A549 (cell line): Measurements from ENCODE around the gene SERTAD1. TPM values are rescaled to one million over a fixed set of nuclear protein-coding genes. Genes with fewer than 3 reads are reported as not detected.

Experiments
- ATAC-seq, 2 experiments: fragments of 200-7000 bp in 1 of 2; fragments of >200 bp in 1 of 2; cut with Nextera tagmentation in 1 of 2; cut with Tn5 transposase in 1 of 2; 3 replicates each; pipeline versions ENCODE4 v1.8.0 to v1.9.1; 2018 to 2020; ENCODE audit warnings: mild to moderate bottlenecking in 1 of 2, moderate library complexity in 1 of 2
- CTCF ChIA-PET: fragments of 300-600 bp; sonication (Branson Sonifier 250); formaldehyde crosslinking; extraction: SDS; loops from one replicate; lab custom pipeline; 2021; ENCODE audit warnings: antibody characterized with exemption, inconsistent platforms; lab: Yijun Ruan, JAX
- POLR2A ChIA-PET: fragments of 350-600 bp; formaldehyde crosslinking; extraction: SDS; loops from one replicate; lab custom pipeline; 2021; ENCODE audit warnings: antibody characterized with exemption, inconsistent platforms; lab: Yijun Ruan, JAX
- DNase-seq, 2 experiments: peaks; one replicate each; pipeline versions ENCODE4 v3.0.0 to v3.0.0-alpha.2; 2011 to 2016; ENCODE audit warnings: low read depth in 1 of 2, low spot score in 1 of 2
- FAIRE-seq: peaks from 2 replicates; lab custom pipeline; 2011; peaks lifted over from hg19 to GRCh38; lab: Jason Lieb, UNC
- H3K27ac ChIP-seq, 2 experiments: fragments of >200 bp; sonication (Bioruptor Twin); formaldehyde crosslinking; 3 replicates each; pipeline ENCODE4 v1.5.1; 2016 to 2017
- H3K4me1 ChIP-seq: fragments of >200 bp; sonication (Bioruptor Twin); formaldehyde crosslinking; 3 replicates; pipeline ENCODE4 v1.6.1; 2016
- H3K4me2 ChIP-seq: fragments of >200 bp; sonication (Bioruptor Twin); formaldehyde crosslinking; 3 replicates; pipeline ENCODE4 v1.6.1; 2016
- H3K4me3 ChIP-seq: fragments of >200 bp; sonication (Bioruptor Twin); formaldehyde crosslinking; 3 replicates; pipeline ENCODE4 v1.5.1; 2016
- H3K9me3 ChIP-seq: fragments of >200 bp; sonication (Bioruptor Twin); formaldehyde crosslinking; 3 replicates; pipeline ENCODE4 v1.6.1; 2016
- BHLHE40 ChIP-seq: IDR thresholded peaks from 2 replicates; pipeline ENCODE4 v1.6.1; 2012; ENCODE audit warnings: low read depth, low read length, inconsistent platforms
- CBX2 ChIP-seq: fragments of 200-600 bp; sonication (generic); IDR thresholded peaks from 2 replicates; pipeline ENCODE4 v1.6.1; 2016; ENCODE audit warnings: low read depth, mild to moderate bottlenecking, borderline replicate concordance
- CBX8 ChIP-seq: fragments of 200-600 bp; sonication (generic); IDR thresholded peaks from 2 replicates; pipeline ENCODE4 v1.6.1; 2016
- CEBPB ChIP-seq, 2 experiments: fragments of >200 bp in 1 of 2; sonication (Bioruptor Twin) in 1 of 2; formaldehyde crosslinking in 1 of 2; IDR thresholded peaks; 2 replicates each; pipeline ENCODE4 v1.6.1; 2012 to 2016
- FOSB ChIP-seq: fragments of 250-450 bp; sonication (Bioruptor Pico); IDR thresholded peaks from 2 replicates; pipeline ENCODE4 v1.5.0; 2020; ENCODE audit warnings: mild to moderate bottlenecking, moderate library complexity
- FOXS1 ChIP-seq: fragments of 250-450 bp; sonication (Bioruptor Pico); IDR thresholded peaks from 2 replicates; pipeline ENCODE4 v1.5.0; 2020; ENCODE audit warnings: mild to moderate bottlenecking, moderate library complexity
- GATA3 ChIP-seq: IDR thresholded peaks from 2 replicates; pipeline ENCODE4 v1.6.1; 2012; ENCODE audit warnings: borderline replicate concordance
- HOXA7 ChIP-seq: fragments of 250-450 bp; sonication (Bioruptor Pico); IDR thresholded peaks from 2 replicates; pipeline ENCODE4 v1.5.0; 2020; ENCODE audit warnings: mild to moderate bottlenecking, moderate library complexity
- HOXB13 ChIP-seq: fragments of 250-450 bp; sonication (Bioruptor Pico); IDR thresholded peaks from 2 replicates; pipeline ENCODE4 v1.5.0; 2020; ENCODE audit warnings: low read depth, mild to moderate bottlenecking, moderate library complexity
- HOXB5 ChIP-seq: fragments of 250-450 bp; sonication (Bioruptor Pico); IDR thresholded peaks from 2 replicates; pipeline ENCODE4 v1.5.0; 2020; ENCODE audit warnings: mild to moderate bottlenecking, moderate library complexity
- KDM1A ChIP-seq: fragments of 200-600 bp; sonication (generic); IDR thresholded peaks from 2 replicates; pipeline ENCODE4 v1.6.1; 2016; ENCODE audit warnings: low read depth, mild to moderate bottlenecking
- KDM5A ChIP-seq: fragments of 200-600 bp; sonication (generic); IDR thresholded peaks from 2 replicates; pipeline ENCODE4 v1.6.1; 2016; ENCODE audit warnings: antibody characterized with exemption, mild to moderate bottlenecking
- MAX ChIP-seq: IDR thresholded peaks from 2 replicates; pipeline ENCODE4 v1.6.1; 2012
- MYC ChIP-seq: IDR thresholded peaks from 2 replicates; pipeline ENCODE4 v1.6.1; 2012; ENCODE audit warnings: mild to moderate bottlenecking, inconsistent platforms, low read length, improper control_type of control experiment, borderline replicate concordance
- NPAS2 ChIP-seq: fragments of 250-450 bp; sonication (Bioruptor Pico); IDR thresholded peaks from 2 replicates; pipeline ENCODE4 v1.8.0; 2022; ENCODE audit warnings: mild to moderate bottlenecking, moderate library complexity, borderline replicate concordance
- NR3C1 ChIP-seq: fragments of >200 bp; sonication (Bioruptor Twin); formaldehyde crosslinking; IDR thresholded peaks from 3 replicates; pipeline ENCODE4 v1.6.1; 2017
- RCOR1 ChIP-seq: fragments of 150-350 bp; IDR thresholded peaks from 2 replicates; pipeline ENCODE4 v1.6.1; 2014; ENCODE audit warnings: antibody characterized with exemption, low read length, low read depth
- SREBF2 ChIP-seq: fragments of 450-650 bp; IDR thresholded peaks from 2 replicates; pipeline ENCODE4 v1.6.1; 2014; ENCODE audit warnings: mild to moderate bottlenecking, moderate library complexity
- TFCP2L1 ChIP-seq: fragments of 250-450 bp; sonication (Bioruptor Pico); IDR thresholded peaks from 2 replicates; pipeline ENCODE4 v1.5.0; 2021; ENCODE audit warnings: mild to moderate bottlenecking
- TP53 ChIP-seq: fragments of 250-450 bp; sonication (Bioruptor Pico); IDR thresholded peaks from 2 replicates; pipeline ENCODE4 v1.5.0; 2021; ENCODE audit warnings: mild to moderate bottlenecking, moderate library complexity
- ZC3H11A ChIP-seq: fragments of 450-650 bp; IDR thresholded peaks from 2 replicates; pipeline ENCODE4 v1.6.1; 2014; ENCODE audit warnings: antibody characterized with exemption, mild to moderate bottlenecking
- ZSCAN20 ChIP-seq: fragments of 250-450 bp; sonication (Bioruptor Pico); IDR thresholded peaks from 2 replicates; pipeline ENCODE4 v1.8.0; 2022; ENCODE audit warnings: mild to moderate bottlenecking, moderate library complexity
- WGBS: methylation state at CpG from one replicate; pipeline ENCODE4 v1.1.6; 2017; ENCODE audit errors: missing lambda C conversion rate; 5-methylcytosine and 5-hydroxymethylcytosine counted together
- polyA plus RNA-seq, 4 experiments: library from polyadenylated mRNA; depleted of rRNA in 3 of 4; stranded (reverse); fragments of >200 nt; fragmentation: RNase III in 1 of 4; extraction: RNeasy Plus Mini Kit Qiagen cat#74134 plus additional on column Dnase treatment in 1 of 4; gene quantifications; 2 replicates in 3 of 4; 3 replicates in 1 of 4; pipeline ENCODE4 v1.2.3, GENCODE V29; 2011 to 2017

The SERTAD1 gene
- polyA plus RNA-seq, 2 of the 4 experiments (the other 2 are of a cell fraction) = 10.7 to 13.6 TPM

GRCh38 chr19:40420766-40421765 lies 4.7 kb downstream of the SERTAD1 start (continued):
- TF ChIP-seq BHLHE40 = peak; percentile 99
- TF ChIP-seq NR3C1 = no peak
- TF ChIP-seq CBX2 = no peak
- TF ChIP-seq SREBF2 = no peak
- TF ChIP-seq CEBPB (IDR thresholded peaks at IDR 0.05) = peak in 1 of 2 experiments; percentile 20; a peak in 1 of 4 replicates
- TF ChIP-seq KDM5A = no peak
- peak; percentile 96 for TF ChIP-seq MAX

- no peak for DNase-seq
- Histone ChIP-seq H3K9me3 (no peaks in the 10 kb centered on the region), H3K4me1 (peaks cover 34% of the 10 kb centered on the region), H3K27ac (peak overlapping the region; percentile 94 to 96), H3K4me3 (peak overlapping the region; percentile 56), H3K4me2 (peak overlapping the region; percentile 84)
- ChIA-PET CTCF (interaction anchor here (0.6 to 26.4 kb wide), 59 partner anchors 13 to 560 kb away, joined by 3 to 950 read pairs (median 4); partner anchors contain the start of genes BLVRB, C19orf47, PRX and SERTAD1), POLR2A (interaction anchor here (0.6 to 2.9 kb wide), 20 partner anchors 9 to 843 kb away, joined by 3 to 62 read pairs (median 6); partner anchors contain the start of genes BLVRB, C19orf47, PLD3 and SERTAD3)
- no peak for ATAC-seq
- FAIRE-seq = no peak
- TF ChIP-seq TFCP2L1 (CRISPR knock-in tag) = no peak
- TF ChIP-seq TP53 (CRISPR knock-in tag) = no peak
- TF ChIP-seq CBX8 = no peak
- no peak for TF ChIP-seq KDM1A
- TF ChIP-seq ZC3H11A = no peak
- TF ChIP-seq MYC = peak; percentile 36; the same call in 1 of the 2 replicates
- TF ChIP-seq HOXB5 (CRISPR knock-in tag) = no peak
- TF ChIP-seq RCOR1 = 0 out of 2 replicates have a peak, but pooled peaks have one; percentile 32
- 53% methylated on average over 14 of the region's 14 CpGs for WGBS
Measured at GRCh38 chr19:40420451-40420765, 5.4 kb downstream of the SERTAD1 start.

GRCh38 chr19:40419780-40420179 lies 6.0 kb downstream of the SERTAD1 start:
- CTCF ChIA-PET = interaction anchor here (0.6 to 26.4 kb wide), 38 partner anchors 12 to 559 kb away, joined by 3 to 950 read pairs (median 6); partner anchors contain the start of genes BLVRB, PRX, SERTAD1 and SERTAD3
- no peak overlapping the region for H3K4me2 ChIP-seq
- DNase-seq (no peak), FAIRE-seq (no peak)
- no peak for TF ChIP-seq FOSB
- TF ChIP-seq, all 56 proteins: peak for 0
- Histone ChIP-seq H3K9me3 (no peaks in the 10 kb centered on the region), H3K27ac (peak overlapping the region in 1 of 2 experiments; percentile 4; a peak in 1 of 6 replicates), H3K4me1 (peaks cover 34% of the 10 kb centered on the region), H3K4me3 (no peak overlapping the region)
- 81% methylated on average over 5 of the region's 5 CpGs for WGBS
- ATAC-seq = no peak
- POLR2A ChIA-PET = interaction anchor here (1.2 to 2.9 kb wide), 7 partner anchors 12 to 185 kb away, joined by 5 to 62 read pairs (median 17); partner anchors contain the start of genes BLVRB and SERTAD3

- H3K4me2 ChIP-seq = no peak overlapping the region
Measured at GRCh38 chr19:40419066-40419612, 6.7 kb downstream of the SERTAD1 start.

More at GRCh38 chr19:40419066-40419612, 6.7 kb downstream of the SERTAD1 start:
- H3K9me3 ChIP-seq = no peaks in the 10 kb centered on the region
- H3K4me1 ChIP-seq = peaks cover 29% of the 10 kb centered on the region
- no peak for DNase-seq
- 68% methylated on average over 5 of the region's 5 CpGs for WGBS
- no peak overlapping the region for H3K4me3 ChIP-seq
- TF ChIP-seq HOXB13 (CRISPR knock-in tag) (no peak), NPAS2 (no peak), HOXB5 (CRISPR knock-in tag) (no peak), FOXS1 (CRISPR knock-in tag) (no peak), TFCP2L1 (CRISPR knock-in tag) (no peak), CEBPB (IDR thresholded peaks at IDR 0.05) (no peak), HOXA7 (CRISPR knock-in tag) (no peak), ZSCAN20 (CRISPR knock-in tag) (no peak), FOSB (no peak), GATA3 (no peak)
- ATAC-seq = no peak
- no peak for FAIRE-seq
- ChIA-PET POLR2A (no interaction called here), CTCF (interaction anchor here (0.6 to 26.4 kb wide), 9 partner anchors 11 to 478 kb away, joined by 3 to 950 read pairs (median 8); partner anchors contain the start of genes BLVRB, PRX, SERTAD1 and SERTAD3)
- peak overlapping the region in 1 of 2 experiments; percentile 4; a peak in 2 of 6 replicates for H3K27ac ChIP-seq
